Testis (tissue), 2 donors: ENCODE measurements around the gene FHIT.

Source experiments
- POLR2A ChIP-seq: fragments of 450-650 bp; IDR thresholded peaks from one replicate; pipeline ENCODE4 v1.6.1; 2017; ENCODE audit warnings: antibody characterized with exemption, mild to moderate bottlenecking, moderate library complexity
- TF ChIP-seq, protein P1 (sequence below), 3 experiments: fragments of 450-650 bp in 2 of 3; fragments of 200-600 bp in 1 of 3; sonication (generic) in 1 of 3; IDR thresholded peaks; one replicate each; pipeline ENCODE4 v1.5.1; 2016 to 2019; ENCODE audit warnings: antibody characterized with exemption in 3 of 3, mild to moderate bottlenecking in 2 of 3, moderate library complexity in 1 of 3

DNA sequence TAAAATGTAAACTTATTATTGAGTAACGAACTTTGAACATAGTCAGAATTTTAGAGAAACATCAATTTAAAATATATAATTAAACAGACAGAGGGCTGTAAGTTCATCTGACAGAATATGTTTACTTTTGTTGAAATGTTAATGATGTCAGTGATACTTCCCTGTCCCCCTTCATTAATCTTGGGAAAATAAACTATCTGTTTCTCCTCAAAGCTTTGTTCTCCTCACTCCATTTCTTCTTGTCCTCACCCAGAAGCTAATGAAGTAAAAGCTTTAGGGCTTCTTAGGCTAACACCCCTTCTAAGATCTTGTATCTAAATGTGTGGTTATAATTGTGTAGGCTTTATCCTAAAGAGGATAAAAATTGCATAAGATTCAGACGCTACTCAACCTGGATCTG lies 1031.8 kb downstream of the FHIT start:
- TF ChIP-seq, protein P1, sequence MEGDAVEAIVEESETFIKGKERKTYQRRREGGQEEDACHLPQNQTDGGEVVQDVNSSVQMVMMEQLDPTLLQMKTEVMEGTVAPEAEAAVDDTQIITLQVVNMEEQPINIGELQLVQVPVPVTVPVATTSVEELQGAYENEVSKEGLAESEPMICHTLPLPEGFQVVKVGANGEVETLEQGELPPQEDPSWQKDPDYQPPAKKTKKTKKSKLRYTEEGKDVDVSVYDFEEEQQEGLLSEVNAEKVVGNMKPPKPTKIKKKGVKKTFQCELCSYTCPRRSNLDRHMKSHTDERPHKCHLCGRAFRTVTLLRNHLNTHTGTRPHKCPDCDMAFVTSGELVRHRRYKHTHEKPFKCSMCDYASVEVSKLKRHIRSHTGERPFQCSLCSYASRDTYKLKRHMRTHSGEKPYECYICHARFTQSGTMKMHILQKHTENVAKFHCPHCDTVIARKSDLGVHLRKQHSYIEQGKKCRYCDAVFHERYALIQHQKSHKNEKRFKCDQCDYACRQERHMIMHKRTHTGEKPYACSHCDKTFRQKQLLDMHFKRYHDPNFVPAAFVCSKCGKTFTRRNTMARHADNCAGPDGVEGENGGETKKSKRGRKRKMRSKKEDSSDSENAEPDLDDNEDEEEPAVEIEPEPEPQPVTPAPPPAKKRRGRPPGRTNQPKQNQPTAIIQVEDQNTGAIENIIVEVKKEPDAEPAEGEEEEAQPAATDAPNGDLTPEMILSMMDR (IDR thresholded peaks at IDR 0.05), result no peak
- TF ChIP-seq POLR2A, result no peak
